Hepatocyte (in vitro differentiated cells): ENCODE measurements around the gene RBM33.

ENCODE experiments used
- EZH2 ChIP-seq: fragments of 200-600 bp; sonication (generic); IDR thresholded peaks from 2 replicates; pipeline ENCODE4 v1.6.1; 2016; ENCODE audit warnings: antibody characterized with exemption, mild to moderate bottlenecking, borderline replicate concordance
- TF ChIP-seq, protein P1 (sequence below): fragments of 200-600 bp; sonication (generic); IDR thresholded peaks from 2 replicates; pipeline ENCODE4 v1.5.1; 2016; ENCODE audit warnings: antibody characterized with exemption, mild to moderate bottlenecking; ENCODE audit not compliant: poor library complexity

DNA sequence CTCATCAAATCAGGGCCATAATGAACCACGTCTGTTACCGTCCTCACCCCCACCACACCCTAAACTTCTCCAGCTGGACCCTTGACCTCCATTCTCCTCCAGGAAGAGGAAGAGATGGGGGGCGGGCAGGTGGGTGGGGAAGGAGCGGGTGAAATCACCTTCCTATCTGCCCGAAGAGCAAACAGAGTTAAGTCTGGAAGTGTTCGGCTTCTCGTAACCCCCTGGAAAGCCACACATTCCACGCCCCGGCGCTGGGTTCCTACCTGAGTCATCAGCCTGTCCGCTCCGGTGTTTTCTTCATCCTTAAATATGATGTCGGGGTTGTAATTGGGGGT lies 167.1 kb downstream of the RBM33 start:
- TF ChIP-seq EZH2, result no peak
- TF ChIP-seq, protein P1, sequence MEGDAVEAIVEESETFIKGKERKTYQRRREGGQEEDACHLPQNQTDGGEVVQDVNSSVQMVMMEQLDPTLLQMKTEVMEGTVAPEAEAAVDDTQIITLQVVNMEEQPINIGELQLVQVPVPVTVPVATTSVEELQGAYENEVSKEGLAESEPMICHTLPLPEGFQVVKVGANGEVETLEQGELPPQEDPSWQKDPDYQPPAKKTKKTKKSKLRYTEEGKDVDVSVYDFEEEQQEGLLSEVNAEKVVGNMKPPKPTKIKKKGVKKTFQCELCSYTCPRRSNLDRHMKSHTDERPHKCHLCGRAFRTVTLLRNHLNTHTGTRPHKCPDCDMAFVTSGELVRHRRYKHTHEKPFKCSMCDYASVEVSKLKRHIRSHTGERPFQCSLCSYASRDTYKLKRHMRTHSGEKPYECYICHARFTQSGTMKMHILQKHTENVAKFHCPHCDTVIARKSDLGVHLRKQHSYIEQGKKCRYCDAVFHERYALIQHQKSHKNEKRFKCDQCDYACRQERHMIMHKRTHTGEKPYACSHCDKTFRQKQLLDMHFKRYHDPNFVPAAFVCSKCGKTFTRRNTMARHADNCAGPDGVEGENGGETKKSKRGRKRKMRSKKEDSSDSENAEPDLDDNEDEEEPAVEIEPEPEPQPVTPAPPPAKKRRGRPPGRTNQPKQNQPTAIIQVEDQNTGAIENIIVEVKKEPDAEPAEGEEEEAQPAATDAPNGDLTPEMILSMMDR, result no peak
